ENCODE data around the gene CHAT.

CHAT gene

DNA sequence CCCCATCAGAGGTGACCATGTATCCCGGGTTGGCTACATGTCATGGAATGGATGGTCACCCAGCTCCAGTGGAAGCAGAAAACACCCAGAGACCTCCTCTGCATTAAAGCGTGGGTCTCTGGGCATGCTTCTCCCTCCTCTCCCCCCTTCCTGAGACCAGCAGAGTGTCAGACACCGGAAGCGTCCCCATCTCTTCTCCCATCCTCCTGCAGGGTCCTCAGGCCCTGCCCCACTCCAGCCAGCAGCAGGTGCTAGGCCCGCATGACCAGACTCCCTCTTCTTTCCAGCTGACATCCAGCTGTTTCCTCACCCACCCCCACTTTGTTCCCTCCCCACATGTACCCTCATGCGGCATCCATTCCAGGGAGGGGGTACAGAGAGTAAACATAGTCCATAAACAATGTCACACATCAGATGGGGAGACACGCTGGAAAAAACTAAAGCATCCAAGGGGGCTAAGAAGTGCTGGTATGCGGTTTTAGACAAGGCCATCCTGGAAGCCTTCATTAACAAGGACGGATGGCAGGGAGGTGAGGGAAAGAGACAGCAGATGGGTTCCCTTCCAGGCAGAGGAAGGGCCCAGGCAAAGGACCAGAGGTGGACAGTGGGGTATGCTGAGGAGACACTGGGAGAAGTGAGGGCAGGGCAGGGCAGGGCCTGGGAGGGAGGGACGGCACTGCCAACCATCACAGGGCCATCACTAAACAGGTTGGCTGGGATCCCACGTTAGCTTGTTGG, 16.2 kb upstream of the CHAT start:
- DNase-seq = no peak

DNA sequence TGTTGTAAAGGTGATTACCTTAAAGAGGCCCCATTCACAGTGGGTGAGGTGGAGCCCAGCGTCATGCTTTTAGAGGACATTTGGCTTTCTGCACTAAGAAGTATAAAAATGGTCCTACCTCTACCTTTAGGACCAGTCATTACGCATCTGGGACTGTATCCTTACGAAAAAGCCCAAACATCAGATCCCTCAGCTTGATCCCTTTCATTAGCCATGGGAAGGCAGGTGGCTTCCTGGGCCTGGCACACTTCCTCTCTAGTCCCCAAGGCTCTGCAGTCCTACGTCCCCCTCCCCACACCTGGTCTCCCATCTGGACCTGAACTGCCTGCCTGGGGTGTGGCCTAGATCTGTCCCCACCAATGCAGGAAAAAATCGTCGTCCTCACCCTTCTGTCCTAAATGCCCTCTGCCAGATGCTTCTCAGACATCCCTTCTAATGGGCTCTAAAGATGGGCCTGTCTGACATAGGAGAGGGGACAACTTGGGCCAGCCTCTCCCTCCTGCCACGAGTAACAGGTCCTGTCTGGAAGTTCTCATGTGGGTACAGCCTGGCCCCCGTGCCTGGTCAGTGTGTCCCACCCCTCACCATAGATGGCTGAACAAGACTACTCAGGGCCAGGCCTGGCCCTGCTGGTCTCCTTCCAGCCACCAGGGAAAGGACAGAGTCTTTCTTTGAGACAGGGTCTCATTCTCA, 15.5 kb upstream of the CHAT start:
- no peak for DNase-seq

DNA sequence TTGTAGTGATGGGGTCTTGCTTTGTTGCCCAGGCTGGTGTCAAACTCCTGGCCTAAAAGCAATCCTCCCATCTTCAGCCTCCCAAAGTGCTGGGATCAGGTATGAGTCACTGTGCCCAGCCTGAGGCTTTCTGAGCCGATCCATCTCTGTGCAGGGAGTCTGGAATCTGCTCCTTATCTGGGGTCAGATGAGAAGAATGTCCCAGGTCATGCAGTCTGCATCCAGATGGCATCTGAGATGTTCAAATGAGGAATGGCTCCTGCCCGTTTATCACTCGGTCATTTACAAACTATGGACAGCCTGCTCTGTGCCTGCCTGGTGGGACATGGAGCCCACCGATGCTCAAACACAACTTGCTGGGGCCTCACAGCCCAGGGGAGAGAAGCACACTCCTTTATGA, 14.9 kb upstream of the CHAT start:
- DNase-seq = no peak

DNA sequence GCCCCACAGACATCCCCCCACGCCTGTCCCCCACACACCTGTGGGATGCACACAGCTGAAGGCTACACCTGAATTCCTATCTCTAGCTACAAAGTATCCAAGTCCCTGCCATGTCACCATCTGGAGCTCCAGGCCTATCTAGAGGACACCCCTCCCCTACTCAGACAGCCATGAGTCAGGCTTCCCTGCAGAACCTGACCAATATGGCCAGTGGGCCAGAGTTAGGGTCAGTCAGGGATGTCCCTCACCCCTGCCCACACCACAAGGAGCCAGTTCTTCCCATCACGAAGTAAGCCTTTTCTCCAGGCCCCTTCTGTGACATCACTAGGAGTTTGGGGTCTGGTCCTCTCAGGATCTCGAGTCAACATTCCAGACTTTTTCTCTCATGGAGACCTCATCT, 14.3 kb upstream of the CHAT start:
- DNase-seq = no peak

DNA sequence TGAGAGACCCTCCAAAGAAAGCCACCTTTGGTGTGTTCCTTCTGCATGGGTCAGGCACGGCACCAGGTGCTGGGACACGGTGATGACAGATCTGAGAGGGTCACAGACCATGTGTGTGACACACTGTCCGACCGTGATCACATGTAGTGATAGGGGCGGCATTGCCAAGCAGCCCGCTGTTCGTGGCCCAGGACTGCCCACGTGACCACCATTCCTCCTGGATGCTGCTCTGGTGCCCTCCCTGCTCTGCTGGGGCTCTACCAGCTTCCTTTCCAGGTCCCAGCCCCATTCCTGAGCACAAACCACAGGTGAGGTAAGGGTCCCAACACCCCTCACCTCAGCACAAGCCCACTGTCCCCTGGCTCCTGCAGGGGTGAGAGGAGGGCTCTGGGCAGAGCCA, 13.8 kb upstream of the CHAT start:
- no peak for DNase-seq

DNA sequence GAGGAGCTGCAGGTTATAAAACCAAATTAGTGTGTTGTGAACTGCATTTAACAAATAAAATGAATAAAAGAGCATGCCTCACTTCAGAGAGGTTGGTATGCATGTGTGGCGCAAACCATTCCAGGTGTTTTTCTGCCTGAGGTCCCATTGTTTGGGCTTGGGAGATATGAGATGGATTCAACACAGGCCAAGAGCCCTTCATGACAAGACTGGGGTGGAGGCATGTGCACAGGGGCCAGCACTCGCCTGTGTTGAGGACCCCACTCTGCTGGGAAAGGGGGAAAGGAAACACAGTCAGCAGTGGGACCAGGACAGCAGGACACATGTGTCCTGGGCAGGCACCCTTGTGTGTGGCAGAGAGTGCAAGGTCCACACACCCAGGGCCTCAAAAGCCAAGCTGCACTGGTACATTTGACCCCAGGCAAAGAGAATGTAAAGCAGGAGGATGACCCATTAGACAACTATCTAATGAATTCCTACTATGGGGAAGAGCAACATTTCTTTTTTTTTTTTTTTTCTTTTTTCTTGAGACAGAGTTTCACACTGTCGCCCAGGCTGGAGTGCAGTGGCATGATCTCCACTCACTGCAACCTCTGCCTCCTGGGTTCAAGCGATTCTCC, 12.9 kb upstream of the CHAT start:
- DNase-seq = no peak

DNA sequence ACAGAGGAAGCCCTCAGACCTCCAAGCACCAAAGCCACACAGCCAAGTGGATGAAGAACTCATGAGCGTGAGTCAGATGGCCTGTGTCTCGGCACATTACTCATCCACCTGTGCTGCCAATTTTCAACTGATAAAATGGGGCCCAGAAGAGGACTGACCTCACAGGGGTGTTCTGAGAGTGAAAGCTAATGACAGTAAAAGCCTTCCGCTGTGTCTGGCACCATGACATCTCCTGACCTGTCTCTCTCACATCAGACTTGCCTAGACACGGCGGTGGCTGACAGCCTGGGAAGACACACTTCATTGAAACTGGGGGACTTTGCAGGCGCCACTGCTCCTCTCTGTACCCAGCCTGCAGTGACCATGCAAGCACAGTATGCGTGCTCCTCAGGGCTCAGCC, 12.0 kb upstream of the CHAT start:
- DNase-seq = no peak

DNA sequence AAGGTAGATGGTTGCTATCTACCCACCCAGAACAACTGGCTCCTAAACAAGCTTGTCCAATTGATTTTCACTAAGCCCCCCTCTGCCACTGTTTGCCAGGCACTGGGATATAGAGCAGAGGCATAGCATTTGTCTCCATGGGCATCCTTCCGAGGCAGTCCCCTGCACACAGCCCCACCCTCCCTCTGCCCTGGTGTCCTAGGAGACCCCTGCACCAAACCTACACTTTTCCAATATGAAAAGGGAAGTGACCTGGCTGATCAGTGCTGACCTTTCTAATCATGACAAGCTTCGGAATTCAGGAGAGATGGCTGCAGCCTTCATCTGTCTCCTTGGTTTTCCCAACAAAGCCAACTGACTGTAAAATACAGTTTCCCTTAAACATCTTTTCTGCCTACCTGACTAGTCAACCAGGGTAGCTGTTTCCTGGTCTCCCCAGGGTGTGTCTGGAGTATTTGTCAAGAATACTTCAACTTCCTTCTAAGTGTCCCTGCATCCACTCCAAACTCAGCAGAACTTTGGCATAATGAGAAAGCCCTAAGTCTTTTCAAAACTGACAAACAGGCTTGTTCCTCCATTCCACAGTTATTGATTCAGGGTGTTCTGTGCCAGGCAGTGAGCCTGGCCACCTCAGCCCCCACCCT, 11.3 kb upstream of the CHAT start:
- no peak for DNase-seq

DNA sequence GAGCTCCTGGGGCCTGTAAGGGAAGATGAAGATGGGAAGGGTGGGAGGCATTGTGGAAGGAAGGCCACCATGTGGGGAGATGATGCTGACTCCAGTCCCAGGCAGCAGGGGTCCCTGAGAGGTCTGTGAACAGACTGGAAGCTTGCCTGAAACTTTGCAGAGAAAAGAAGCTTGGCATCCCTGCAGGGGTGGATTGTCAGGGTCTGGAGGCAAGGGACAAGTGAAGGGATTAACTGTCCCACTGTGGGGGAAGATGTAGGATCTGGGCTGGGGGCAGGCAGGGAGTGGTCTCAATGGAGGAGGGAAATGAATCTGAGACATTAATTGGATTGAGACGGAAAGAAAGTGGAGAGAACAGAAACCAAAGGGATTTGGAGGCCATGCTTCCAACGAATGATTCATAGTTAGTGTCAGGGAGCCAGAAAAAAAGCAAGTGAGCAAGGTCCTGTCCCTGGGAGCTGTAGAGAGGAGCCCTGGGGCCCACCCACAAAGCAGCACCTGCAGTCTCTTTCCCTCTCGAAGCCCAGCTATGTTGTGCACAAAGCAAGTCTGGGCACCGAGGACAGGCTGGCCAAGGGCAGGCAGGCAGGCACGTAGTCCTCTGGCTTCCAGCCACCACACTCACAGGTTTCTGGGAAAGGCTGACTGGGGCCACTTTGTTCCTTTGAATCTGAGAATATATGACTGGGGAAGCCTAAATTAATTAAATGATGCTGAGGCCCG, 8.5 kb upstream of the CHAT start:
- DNase-seq = no peak

DNA sequence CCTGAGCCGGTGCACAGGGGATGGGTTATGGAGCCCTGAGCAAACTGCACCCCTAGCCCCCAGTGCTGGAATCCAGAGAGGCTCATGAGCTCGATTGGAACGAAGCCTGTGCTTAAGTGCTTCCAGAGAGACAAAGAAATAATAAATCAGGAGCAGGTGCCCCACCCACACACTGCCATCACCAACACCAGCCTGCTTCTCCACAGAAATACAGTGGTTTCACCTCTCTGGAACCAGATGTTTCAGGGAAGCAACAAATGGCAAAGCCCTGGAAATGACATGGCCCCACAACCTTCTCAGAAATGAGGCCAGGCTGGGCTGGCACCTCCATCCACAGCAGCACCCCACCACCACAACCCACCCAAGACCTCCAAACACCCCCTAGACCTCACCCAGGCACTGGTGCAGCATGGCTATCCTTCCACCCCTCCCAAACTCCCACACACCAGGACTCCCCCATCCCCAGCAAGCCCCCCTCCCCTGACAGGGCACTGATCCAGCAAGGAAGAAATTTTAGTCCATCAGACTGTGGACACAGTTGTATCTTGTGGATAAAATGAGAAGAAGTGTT, 7.8 kb upstream of the CHAT start:
- no peak for DNase-seq

DNA sequence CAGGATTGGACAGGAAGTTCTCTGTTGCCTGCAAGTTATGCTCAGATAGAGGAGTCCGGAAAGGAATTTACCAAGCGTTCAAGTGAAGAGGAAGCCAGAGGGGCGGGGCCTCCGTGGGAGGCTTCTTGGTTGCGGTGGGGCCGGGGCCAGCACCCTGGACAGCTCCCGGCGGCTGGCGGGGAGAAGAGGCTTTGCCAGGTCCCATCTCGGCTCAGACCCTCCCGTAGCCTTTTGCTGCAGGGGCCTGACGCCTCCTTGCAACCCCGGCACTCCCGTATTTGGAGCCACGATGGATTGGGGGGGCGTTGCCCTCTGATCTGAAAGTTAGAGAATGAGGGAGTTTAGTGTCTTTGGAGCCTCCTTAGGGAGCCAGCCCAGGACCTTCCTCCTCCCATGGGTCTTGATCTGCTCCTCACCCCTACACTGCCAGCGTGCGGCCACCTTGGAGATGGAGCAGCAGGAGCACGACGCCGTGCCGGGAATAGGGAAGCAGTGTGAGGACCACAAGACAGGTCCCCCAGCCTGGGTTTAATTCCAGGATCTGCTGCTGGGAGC, 6.8 kb upstream of the CHAT start:
- DNase-seq = no peak

DNA sequence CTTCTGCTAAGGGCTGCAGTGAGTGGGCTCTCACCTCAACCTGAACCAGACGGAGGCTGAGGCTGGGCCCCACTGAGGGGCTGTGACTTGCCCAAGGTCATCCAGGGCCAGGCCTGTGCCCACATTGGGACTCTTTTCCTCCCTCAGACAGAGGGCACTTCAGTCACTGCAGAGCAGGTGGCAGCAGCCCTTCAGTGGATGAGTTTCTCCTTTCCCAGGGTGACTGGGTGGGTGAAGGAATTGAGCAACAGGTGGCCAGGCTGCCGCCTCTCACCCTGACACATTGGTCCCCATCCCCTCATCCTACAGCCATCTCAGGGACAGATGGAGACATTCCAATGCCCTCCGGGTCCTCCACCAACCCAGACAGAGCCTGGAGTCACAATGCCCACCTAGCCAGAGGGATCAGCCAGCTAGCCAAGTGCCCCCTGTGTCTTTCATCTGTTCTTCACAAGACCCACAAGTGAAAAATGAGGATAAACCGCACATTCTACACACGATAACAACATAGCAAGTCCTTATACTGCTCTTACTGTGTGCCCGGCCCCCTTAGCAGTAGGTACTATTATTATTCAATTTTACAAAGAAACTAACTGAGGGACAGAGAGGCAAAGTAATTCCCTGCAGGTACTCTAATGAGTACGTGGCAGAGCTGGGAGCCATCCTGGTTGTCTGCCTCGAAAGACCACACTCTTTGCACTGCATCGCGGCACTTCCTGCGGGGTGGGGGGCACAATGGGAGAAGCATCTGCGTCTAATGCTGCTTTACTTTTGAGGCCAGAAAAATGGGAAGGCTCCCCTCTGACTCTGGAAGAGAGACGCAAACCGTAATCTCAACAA, 5.5 kb upstream of the CHAT start:
- DNase-seq = no peak

DNA sequence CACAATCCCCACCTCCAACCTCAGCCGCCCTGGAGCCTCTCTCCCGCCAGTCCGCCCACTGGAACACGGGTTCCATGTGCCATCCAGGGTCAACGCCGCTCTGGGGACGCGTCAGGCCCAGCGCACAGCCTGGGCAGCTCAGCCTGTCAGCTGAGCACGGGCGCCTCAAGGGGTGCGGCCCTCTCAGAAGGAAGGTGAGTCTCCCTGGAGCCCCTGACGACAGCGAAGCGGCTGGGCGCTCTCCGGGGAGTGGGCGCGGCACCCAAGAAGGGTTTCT, 4.9 kb upstream of the CHAT start:
- no peak for DNase-seq

DNA sequence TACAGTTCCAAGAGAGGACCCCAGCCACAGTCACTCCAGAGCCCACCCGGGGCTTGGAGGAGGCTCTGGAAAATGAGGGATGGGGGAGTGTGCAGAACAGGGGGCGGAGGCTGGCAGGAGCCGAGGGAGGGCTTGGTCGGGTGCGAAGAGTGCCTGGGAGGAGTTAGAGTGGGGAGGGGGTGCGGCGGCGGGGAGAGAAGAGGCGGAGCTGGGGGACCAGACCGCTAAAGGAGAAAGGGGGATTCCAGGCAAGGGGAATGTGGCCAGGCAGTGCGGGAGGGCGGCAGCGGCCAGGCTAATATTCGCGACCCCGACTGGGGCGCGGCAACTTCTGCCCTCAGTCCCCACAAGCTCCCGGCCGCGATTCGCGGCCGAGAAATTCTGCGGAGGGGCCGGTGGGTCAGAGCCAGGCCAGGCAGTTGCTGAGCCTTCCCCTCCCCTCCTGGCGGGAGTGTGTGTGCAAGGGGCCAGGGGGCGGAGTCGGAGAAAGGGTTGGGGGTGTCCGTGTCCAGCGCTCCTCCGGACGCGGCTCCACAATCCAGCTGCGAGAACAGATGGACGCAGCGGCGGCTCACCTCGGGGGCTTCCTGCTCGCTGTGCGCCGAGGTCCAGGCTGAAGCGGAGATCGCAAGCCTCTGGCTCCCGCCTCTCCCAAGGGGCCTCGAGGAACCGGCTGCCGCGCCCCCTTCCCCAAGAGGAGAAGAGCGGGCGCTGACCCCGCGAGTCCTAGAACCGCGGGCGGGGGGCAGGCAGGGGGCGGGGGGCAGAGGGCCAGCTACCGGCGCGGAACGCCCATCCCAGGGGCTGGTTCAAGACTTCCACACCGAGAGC, 4.3 kb upstream of the CHAT start:
- DNase-seq = no peak

DNA sequence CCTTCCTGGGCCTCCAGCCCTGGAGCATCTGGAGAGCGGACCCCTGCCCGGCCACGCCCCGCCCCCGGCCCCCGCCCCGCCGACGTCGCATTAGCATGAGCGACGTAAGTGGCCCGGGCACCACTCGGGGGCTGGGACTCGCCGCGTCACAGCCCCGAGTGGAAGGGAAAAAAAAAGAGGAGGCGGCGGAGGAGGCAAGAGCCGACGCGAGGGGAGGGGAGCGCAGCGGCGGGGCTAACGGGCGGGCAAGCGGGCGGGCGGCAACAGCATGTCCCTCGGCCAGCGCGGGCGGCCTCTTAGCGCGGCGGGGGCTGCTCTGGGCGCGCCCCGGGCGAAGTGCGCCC, 3.8 kb upstream of the CHAT start, which contains the start of gene SLC18A3:
Gene SLC18A3 (plus strand): TSS at position 197 of the 344 bp plus-strand sequence. CDS start 431 bp downstream, outside the sequence.
- DNase-seq = no peak

DNA sequence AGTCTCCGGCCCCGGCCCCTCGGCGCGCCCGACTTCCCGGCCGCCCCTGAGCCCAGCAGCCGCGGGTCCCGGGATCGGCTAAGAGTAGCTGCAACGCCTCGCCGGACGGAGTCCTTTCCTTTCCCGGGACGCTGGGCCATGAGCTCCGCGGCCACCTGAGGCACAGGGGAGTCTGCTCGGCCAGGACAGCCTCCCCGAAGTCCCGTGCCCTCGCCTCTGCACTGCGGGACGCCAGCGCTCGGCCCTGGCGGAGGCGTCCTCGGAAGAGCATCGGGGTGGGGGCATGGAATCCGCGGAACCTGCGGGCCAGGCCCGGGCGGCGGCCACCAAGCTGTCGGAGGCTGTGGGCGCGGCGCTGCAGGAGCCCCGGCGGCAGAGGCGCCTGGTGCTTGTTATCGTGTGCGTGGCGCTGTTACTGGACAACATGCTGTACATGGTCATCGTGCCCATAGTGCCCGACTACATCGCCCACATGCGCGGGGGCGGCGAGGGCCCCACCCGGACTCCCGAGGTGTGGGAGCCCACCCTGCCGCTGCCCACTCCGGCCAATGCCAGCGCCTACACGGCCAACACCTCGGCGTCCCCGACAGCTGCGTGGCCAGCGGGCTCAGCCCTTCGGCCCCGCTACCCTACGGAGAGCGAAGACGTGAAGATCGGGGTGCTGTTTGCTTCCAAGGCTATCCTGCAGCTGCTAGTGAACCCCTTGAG, 3.2 kb upstream of the CHAT start:
- DNase-seq = no peak

DNA sequence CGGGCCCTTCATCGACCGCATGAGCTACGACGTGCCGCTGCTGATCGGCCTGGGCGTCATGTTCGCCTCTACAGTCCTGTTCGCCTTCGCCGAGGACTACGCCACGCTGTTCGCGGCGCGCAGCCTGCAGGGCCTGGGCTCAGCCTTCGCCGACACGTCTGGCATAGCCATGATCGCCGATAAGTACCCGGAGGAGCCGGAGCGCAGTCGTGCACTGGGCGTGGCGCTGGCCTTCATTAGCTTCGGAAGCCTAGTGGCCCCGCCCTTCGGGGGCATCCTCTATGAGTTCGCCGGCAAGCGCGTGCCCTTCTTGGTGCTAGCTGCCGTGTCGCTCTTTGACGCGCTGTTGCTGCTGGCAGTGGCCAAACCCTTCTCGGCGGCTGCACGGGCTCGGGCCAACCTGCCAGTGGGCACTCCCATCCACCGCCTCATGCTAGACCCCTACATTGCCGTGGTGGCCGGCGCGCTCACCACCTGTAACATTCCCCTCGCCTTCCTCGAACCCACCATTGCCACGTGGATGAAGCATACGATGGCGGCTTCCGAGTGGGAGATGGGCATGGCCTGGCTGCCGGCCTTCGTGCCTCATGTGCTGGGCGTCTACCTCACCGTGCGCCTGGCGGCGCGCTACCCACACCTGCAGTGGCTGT, 2.5 kb upstream of the CHAT start:
- no peak for DNase-seq

DNA sequence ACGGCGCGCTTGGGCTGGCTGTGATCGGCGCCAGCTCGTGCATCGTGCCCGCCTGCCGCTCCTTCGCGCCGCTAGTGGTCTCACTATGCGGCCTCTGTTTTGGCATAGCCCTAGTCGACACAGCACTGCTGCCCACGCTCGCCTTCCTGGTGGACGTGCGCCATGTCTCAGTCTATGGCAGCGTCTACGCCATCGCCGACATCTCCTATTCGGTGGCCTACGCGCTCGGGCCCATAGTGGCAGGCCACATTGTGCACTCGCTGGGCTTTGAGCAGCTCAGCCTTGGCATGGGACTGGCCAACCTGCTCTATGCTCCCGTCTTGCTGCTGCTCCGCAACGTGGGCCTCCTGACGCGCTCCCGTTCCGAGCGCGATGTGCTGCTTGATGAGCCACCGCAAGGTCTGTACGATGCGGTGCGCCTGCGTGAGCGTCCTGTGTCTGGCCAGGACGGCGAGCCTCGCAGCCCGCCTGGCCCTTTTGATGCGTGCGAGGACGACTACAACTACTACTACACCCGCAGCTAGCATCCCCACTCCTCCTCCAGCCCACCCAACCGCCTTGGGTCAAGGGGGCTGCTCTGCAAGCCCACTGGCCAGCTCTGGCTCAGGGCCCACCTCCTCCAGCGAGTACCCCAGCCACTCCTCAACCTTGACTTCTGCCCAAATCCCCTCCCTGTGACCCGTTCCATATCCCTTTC, 1.9 kb upstream of the CHAT start:
- DNase-seq = no peak
